Measurements from ENCODE around the gene SLC36A2.
"Not testable (repeated sequence)": the region's sequence is repeated elsewhere in the genome, so short reads cannot be mapped to it uniquely, and the experiment has no call there.

SLC36A2 gene

DNA sequence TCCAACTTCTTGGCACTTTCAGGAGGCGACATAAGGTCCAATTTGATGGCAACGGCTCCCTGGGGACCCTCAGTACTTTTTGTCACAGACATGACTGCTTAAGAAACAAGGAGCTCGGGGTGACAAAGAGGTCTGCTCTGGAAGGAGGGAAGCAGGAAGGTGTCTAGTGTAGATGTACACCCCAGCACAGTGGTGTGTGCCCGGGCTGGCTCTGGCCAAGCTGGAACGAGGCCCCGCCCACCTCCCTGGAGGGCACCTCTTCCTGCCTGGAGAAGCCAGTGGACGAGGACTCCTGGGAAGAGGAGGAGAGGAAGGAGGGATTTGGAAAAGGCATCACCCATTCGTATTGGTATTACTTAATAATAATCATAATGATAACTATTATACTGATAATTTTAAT, at the start of gene SLC36A2:
Gene SLC36A2, minus strand, starts transcription at position 191 of the 400 bp plus-strand sequence. Its CDS starts 99 bp downstream, at position 92.
- Histone ChIP-seq H3K9me3 (ENCODE audit: control insufficient read depth, insufficient read depth, low read length) (no peaks in the 10 kb centered on the region), H3K9ac (ENCODE audit: low read depth, low read length) (no peak within 1 kb of the TSS), H3K4me3 (ENCODE audit: low read depth, low read length) (no peak within 1 kb of the TSS), H3K27me3 (ENCODE audit: control insufficient read depth, insufficient read depth, low read length) (peaks cover 48% of the 10 kb centered on the region), H3K4me1 (ENCODE audit: control insufficient read depth, insufficient read depth, low read length) (peaks cover 20% of the 10 kb centered on the region), H3K36me3 (ENCODE audit: control insufficient read depth, insufficient read depth, low read length) (no peaks in the 10 kb centered on the region)

DNA sequence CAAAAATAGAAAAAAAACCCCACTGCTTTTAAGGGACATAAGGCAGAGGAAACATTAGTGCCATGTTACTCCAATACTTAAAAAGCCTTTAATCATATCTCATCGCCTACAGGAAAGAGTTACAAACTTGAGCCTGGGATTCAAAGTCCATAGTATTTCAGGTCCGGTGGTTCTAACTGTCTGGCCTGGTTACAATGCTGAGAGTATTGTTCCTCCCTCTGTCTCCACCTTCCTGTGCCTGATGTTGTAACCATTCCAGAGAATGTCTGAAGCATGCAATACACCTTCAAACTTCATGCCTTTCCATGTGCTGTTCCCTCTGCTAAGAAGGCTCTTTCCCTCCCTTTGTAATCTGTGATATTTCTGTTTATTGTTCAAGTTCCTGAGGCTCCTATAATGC, 41.6 kb upstream of the SLC36A2 start:
- no peaks in the 10 kb centered on the region for H3K9me3 ChIP-seq (ENCODE audit: control insufficient read depth, insufficient read depth, low read length)
- no peaks in the 10 kb centered on the region for H3K36me3 ChIP-seq (ENCODE audit: control insufficient read depth, insufficient read depth, low read length)
- H3K4me3 ChIP-seq (ENCODE audit: low read depth, low read length): no peak overlapping the region
- H3K4me1 ChIP-seq (ENCODE audit: control insufficient read depth, insufficient read depth, low read length): peaks cover 26% of the 10 kb centered on the region
- no peaks in the 10 kb centered on the region for H3K27me3 ChIP-seq (ENCODE audit: control insufficient read depth, insufficient read depth, low read length)
- H3K9ac ChIP-seq (ENCODE audit: low read depth, low read length): no peak overlapping the region

- no peak overlapping the region for H3K9ac ChIP-seq (ENCODE audit: low read depth, low read length)
- peaks cover 26% of the 10 kb centered on the region for H3K4me1 ChIP-seq (ENCODE audit: control insufficient read depth, insufficient read depth, low read length)
- no peak overlapping the region for H3K4me3 ChIP-seq (ENCODE audit: low read depth, low read length)
- no peaks in the 10 kb centered on the region for H3K9me3 ChIP-seq (ENCODE audit: control insufficient read depth, insufficient read depth, low read length)
- H3K27me3 ChIP-seq (ENCODE audit: control insufficient read depth, insufficient read depth, low read length): no peaks in the 10 kb centered on the region
- H3K36me3 ChIP-seq (ENCODE audit: control insufficient read depth, insufficient read depth, low read length): no peaks in the 10 kb centered on the region
Observed at GRCh38 chr5:151384106-151384505, 36.7 kb upstream of the SLC36A2 start.

DNA sequence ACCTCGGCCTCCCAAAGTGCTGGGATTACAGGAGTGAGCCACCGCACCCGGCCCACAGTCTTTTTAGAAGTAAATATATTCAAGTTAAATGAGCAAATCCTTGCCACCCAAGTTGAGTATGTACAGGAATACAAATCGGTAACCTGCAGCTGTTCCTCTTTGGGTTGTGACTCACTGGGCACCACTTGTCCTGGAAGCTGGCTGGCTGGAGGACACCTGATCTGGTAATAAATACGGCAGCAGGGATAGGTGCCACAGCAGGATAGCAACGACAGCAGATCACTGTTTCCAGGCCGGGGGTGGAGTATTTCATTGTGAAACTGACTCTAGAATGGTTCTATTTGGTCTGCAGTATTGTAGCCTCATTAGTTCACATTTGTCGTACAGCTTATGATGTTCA, 35.7 kb upstream of the SLC36A2 start:
- H3K36me3 ChIP-seq (ENCODE audit: control insufficient read depth, insufficient read depth, low read length): no peaks in the 10 kb centered on the region
- H3K9me3 ChIP-seq (ENCODE audit: control insufficient read depth, insufficient read depth, low read length): no peaks in the 10 kb centered on the region
- H3K4me1 ChIP-seq (ENCODE audit: control insufficient read depth, insufficient read depth, low read length): peaks cover 20% of the 10 kb centered on the region
- no peaks in the 10 kb centered on the region for H3K27me3 ChIP-seq (ENCODE audit: control insufficient read depth, insufficient read depth, low read length)
- H3K9ac ChIP-seq (ENCODE audit: low read depth, low read length): no peak overlapping the region
- no peak overlapping the region for H3K4me3 ChIP-seq (ENCODE audit: low read depth, low read length)

GRCh38 chr5:151382576-151382975, 35.2 kb upstream of the SLC36A2 start:
- Histone ChIP-seq H3K4me1 (ENCODE audit: control insufficient read depth, insufficient read depth, low read length) (peaks cover 17% of the 10 kb centered on the region), H3K9ac (ENCODE audit: low read depth, low read length) (no peak overlapping the region), H3K9me3 (ENCODE audit: control insufficient read depth, insufficient read depth, low read length) (no peaks in the 10 kb centered on the region), H3K36me3 (ENCODE audit: control insufficient read depth, insufficient read depth, low read length) (no peaks in the 10 kb centered on the region), H3K4me3 (ENCODE audit: low read depth, low read length) (no peak overlapping the region), H3K27me3 (ENCODE audit: control insufficient read depth, insufficient read depth, low read length) (no peaks in the 10 kb centered on the region)

GRCh38 chr5:151381899-151382298, 34.5 kb upstream of the SLC36A2 start:
- Histone ChIP-seq H3K36me3 (ENCODE audit: control insufficient read depth, insufficient read depth, low read length) (no peaks in the 10 kb centered on the region), H3K27me3 (ENCODE audit: control insufficient read depth, insufficient read depth, low read length) (no peaks in the 10 kb centered on the region), H3K9me3 (ENCODE audit: control insufficient read depth, insufficient read depth, low read length) (no peaks in the 10 kb centered on the region), H3K4me3 (ENCODE audit: low read depth, low read length) (no peak overlapping the region), H3K4me1 (ENCODE audit: control insufficient read depth, insufficient read depth, low read length) (peaks cover 10% of the 10 kb centered on the region), H3K9ac (ENCODE audit: low read depth, low read length) (no peak overlapping the region)

DNA sequence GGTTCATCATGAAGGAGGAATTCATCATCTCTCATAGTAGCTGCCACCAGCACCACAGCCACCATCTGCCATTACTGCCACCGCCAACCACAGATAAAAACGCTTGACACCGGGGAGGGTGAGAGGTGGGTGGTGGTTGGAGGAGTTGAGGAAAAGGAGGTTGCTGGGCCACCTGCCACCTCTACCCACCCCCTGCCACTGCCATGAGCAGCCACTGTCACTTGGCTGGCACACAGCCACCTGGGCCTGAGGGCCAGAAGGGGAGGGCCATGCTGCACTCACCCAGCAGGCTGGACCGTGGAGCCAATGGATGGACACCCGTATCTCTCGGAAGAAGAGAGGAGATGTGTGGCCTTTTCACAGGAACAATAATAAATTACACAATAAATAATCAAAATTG, 31.3 kb upstream of the SLC36A2 start:
- no peaks in the 10 kb centered on the region for H3K9me3 ChIP-seq (ENCODE audit: control insufficient read depth, insufficient read depth, low read length)
- no peaks in the 10 kb centered on the region for H3K4me1 ChIP-seq (ENCODE audit: control insufficient read depth, insufficient read depth, low read length)
- no peak overlapping the region for H3K4me3 ChIP-seq (ENCODE audit: low read depth, low read length)
- no peaks in the 10 kb centered on the region for H3K27me3 ChIP-seq (ENCODE audit: control insufficient read depth, insufficient read depth, low read length)
- H3K9ac ChIP-seq (ENCODE audit: low read depth, low read length): no peak overlapping the region
- no peaks in the 10 kb centered on the region for H3K36me3 ChIP-seq (ENCODE audit: control insufficient read depth, insufficient read depth, low read length)

- Histone ChIP-seq H3K36me3 (ENCODE audit: control insufficient read depth, insufficient read depth, low read length) (no peaks in the 10 kb centered on the region), H3K4me1 (ENCODE audit: control insufficient read depth, insufficient read depth, low read length) (no peaks in the 10 kb centered on the region), H3K9ac (ENCODE audit: low read depth, low read length) (no peak overlapping the region), H3K4me3 (ENCODE audit: low read depth, low read length) (no peak overlapping the region), H3K27me3 (ENCODE audit: control insufficient read depth, insufficient read depth, low read length) (no peaks in the 10 kb centered on the region), H3K9me3 (ENCODE audit: control insufficient read depth, insufficient read depth, low read length) (no peaks in the 10 kb centered on the region)
Observed at GRCh38 chr5:151374539-151374938, 27.2 kb upstream of the SLC36A2 start.

DNA sequence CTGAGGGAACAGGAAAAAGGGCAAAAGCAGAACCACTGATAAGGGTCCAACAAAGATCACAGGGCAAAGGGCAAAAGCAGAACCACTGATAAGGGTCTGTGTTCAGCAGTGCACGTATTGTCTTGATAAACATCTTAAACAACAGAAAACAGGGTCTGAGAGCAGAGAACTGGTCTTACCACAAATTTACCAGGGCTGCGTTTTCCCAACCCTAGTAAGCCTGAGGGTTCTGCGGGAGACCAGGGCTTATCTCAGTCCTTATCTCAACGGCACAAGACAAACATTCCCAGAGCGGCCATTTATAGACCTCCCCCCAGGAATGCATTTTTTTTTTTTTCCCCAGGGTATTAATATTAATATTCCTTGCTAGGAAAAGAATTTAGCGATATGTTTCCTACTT, 19.7 kb upstream of the SLC36A2 start:
- not testable (repeated sequence) for H3K9ac ChIP-seq (ENCODE audit: low read depth, low read length); H3K27me3 ChIP-seq (ENCODE audit: control insufficient read depth, insufficient read depth, low read length); H3K4me3 ChIP-seq (ENCODE audit: low read depth, low read length); H3K4me1 ChIP-seq (ENCODE audit: control insufficient read depth, insufficient read depth, low read length); H3K36me3 ChIP-seq (ENCODE audit: control insufficient read depth, insufficient read depth, low read length)
- H3K9me3 ChIP-seq (ENCODE audit: control insufficient read depth, insufficient read depth, low read length): peaks cover 12% of the 10 kb centered on the region

- Histone ChIP-seq H3K4me3 (ENCODE audit: low read depth, low read length) (no peak overlapping the region), H3K9me3 (ENCODE audit: control insufficient read depth, insufficient read depth, low read length) (peaks cover 12% of the 10 kb centered on the region), H3K36me3 (ENCODE audit: control insufficient read depth, insufficient read depth, low read length) (no peaks in the 10 kb centered on the region), H3K4me1 (ENCODE audit: control insufficient read depth, insufficient read depth, low read length) (peaks cover 6% of the 10 kb centered on the region), H3K27me3 (ENCODE audit: control insufficient read depth, insufficient read depth, low read length) (no peaks in the 10 kb centered on the region), H3K9ac (ENCODE audit: low read depth, low read length) (no peak overlapping the region)
Observed at GRCh38 chr5:151363673-151364072, 16.3 kb upstream of the SLC36A2 start.

DNA sequence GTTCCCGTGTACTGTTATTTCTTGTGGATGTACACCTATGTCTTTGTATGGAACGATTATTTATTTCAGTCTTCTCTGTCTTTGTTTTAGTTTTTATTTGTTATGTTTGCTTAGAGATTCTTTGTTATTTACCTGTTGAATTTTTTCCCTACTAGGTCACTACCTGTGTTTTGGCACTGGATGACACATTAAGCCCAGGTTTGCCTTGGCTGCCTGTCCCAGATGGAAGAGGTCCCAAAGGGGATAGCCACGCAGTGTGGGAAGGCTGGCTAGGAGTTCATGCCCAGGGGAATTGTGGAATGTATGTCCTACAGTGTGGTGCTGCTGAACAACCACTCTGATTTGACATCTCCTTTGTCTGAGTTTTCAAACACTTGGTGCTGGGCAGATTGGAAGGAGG, 15.6 kb upstream of the SLC36A2 start:
- Histone ChIP-seq H3K9me3 (ENCODE audit: control insufficient read depth, insufficient read depth, low read length) (peaks cover 12% of the 10 kb centered on the region), H3K4me3 (ENCODE audit: low read depth, low read length) (no peak overlapping the region), H3K27me3 (ENCODE audit: control insufficient read depth, insufficient read depth, low read length) (no peaks in the 10 kb centered on the region), H3K9ac (ENCODE audit: low read depth, low read length) (no peak overlapping the region), H3K36me3 (ENCODE audit: control insufficient read depth, insufficient read depth, low read length) (no peaks in the 10 kb centered on the region), H3K4me1 (ENCODE audit: control insufficient read depth, insufficient read depth, low read length) (peaks cover 6% of the 10 kb centered on the region)

DNA sequence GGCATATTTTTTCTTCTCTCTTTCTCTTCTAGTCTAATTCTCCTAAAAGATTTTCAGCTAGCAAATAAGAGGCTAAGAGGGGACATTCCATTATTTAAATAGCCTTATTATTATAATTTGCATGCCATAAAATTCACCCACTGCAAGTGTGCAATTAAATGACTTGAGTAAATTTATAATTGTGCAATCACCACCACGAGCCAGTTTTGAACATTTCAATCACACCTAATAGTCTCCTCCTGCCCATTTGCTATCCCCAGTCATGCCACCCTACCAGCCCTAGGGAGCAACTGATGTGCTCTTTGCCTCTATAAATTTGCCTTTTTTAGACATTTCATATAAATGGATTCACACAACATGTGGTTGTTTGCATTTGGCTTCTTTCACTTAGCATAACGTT, 12.0 kb upstream of the SLC36A2 start:
- Histone ChIP-seq H3K9ac (ENCODE audit: low read depth, low read length) (no peak overlapping the region), H3K27me3 (ENCODE audit: control insufficient read depth, insufficient read depth, low read length) (no peaks in the 10 kb centered on the region), H3K4me3 (ENCODE audit: low read depth, low read length) (no peak overlapping the region), H3K4me1 (ENCODE audit: control insufficient read depth, insufficient read depth, low read length) (peaks cover 11% of the 10 kb centered on the region), H3K9me3 (ENCODE audit: control insufficient read depth, insufficient read depth, low read length) (no peaks in the 10 kb centered on the region), H3K36me3 (ENCODE audit: control insufficient read depth, insufficient read depth, low read length) (no peaks in the 10 kb centered on the region)

- no peak overlapping the region for H3K9ac ChIP-seq (ENCODE audit: low read depth, low read length)
- no peaks in the 10 kb centered on the region for H3K36me3 ChIP-seq (ENCODE audit: control insufficient read depth, insufficient read depth, low read length)
- H3K9me3 ChIP-seq (ENCODE audit: control insufficient read depth, insufficient read depth, low read length): no peaks in the 10 kb centered on the region
- peaks cover 11% of the 10 kb centered on the region for H3K4me1 ChIP-seq (ENCODE audit: control insufficient read depth, insufficient read depth, low read length)
- H3K4me3 ChIP-seq (ENCODE audit: low read depth, low read length): no peak overlapping the region
- no peaks in the 10 kb centered on the region for H3K27me3 ChIP-seq (ENCODE audit: control insufficient read depth, insufficient read depth, low read length)
Observed at GRCh38 chr5:151357792-151358191, 10.4 kb upstream of the SLC36A2 start.

Measured in iPS-15b (cell line).